Measurements from ENCODE around the gene PGGT1B.
A peak's percentile ranks its signal among the peaks of the same experiment; 100 is the strongest.

PGGT1B gene

GRCh38 chr5:115296124-115297022, 33.7 kb upstream of the PGGT1B start, which contains the start of gene CCDC112:
Gene CCDC112 (minus strand): TSS chr5:115296654. CDS start chr5:115296543, 111 bp downstream.
- TF ChIP-seq CTCF (conservative IDR thresholded peaks at IDR 0.05; ENCODE audit: low read depth, low read length), result no peak
- H3K4me3 ChIP-seq (ENCODE audit: low read length), result peak within 1 kb of the TSS; percentile 75
- DNase-seq (ENCODE audit: low read depth), result peak; percentile 42

DNA sequence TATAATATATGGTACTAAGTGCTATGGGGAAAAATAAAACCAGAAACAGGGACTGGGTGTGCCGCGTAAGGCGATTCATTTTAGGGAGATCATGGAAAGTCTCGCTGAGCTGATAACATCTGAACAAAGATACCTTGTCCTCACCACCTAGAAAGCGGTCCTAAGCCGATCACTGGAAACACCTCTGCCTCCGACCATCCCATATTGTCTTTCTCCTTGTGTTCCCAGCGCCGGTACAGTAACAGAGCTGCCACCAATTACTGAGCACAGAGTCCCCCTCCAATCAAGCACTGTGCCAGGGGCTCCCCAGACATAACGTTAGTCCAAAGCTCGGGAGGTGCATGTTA, 33.1 kb upstream of the PGGT1B start:
- peak overlapping the region; percentile 75 for H3K4me3 ChIP-seq (ENCODE audit: low read length)
- TF ChIP-seq CTCF (conservative IDR thresholded peaks at IDR 0.05; ENCODE audit: low read depth, low read length), result no peak

GRCh38 chr5:115291397-115291796, 28.7 kb upstream of the PGGT1B start:
- TF ChIP-seq CTCF (conservative IDR thresholded peaks at IDR 0.05; ENCODE audit: low read depth, low read length), result no peak
- no peak overlapping the region for H3K4me3 ChIP-seq (ENCODE audit: low read length)
- no peak for DNase-seq (ENCODE audit: low read depth)

More for the DNA sequence above, 33.1 kb upstream of the PGGT1B start:
- DNase-seq (ENCODE audit: low read depth), result no peak

- no peak overlapping the region for H3K4me3 ChIP-seq (ENCODE audit: low read length)
- no peak for DNase-seq (ENCODE audit: low read depth)
- TF ChIP-seq CTCF (conservative IDR thresholded peaks at IDR 0.05; ENCODE audit: low read depth, low read length), result no peak
Observed at GRCh38 chr5:115289104-115289503, 26.4 kb upstream of the PGGT1B start.

DNA sequence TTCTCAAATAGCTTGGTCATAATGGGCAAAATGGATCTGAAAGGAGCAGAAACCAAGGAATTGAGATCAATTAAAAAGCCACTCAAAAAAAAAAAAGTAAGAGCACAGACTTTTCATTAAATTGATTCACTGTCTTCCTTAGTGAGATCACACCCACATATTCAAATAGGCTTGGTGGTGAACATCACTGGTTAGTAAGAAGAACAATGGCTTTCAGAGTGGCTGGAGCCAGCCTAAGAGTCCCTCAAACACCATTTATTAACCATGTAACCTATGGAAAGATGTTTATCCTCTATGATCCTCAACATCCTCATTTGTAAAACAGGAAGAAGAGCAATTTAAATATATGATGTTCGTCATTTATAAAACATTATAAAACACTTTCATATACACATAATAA, 21.3 kb upstream of the PGGT1B start:
- TF ChIP-seq CTCF (conservative IDR thresholded peaks at IDR 0.05; ENCODE audit: low read depth, low read length), result no peak
- no peak for DNase-seq (ENCODE audit: low read depth)
- no peak overlapping the region for H3K4me3 ChIP-seq (ENCODE audit: low read length)

GRCh38 chr5:115282131-115282530, 19.5 kb upstream of the PGGT1B start:
- DNase-seq (ENCODE audit: low read depth), result no peak
- H3K4me3 ChIP-seq (ENCODE audit: low read length), result no peak overlapping the region
- no peak for TF ChIP-seq CTCF (conservative IDR thresholded peaks at IDR 0.05; ENCODE audit: low read depth, low read length)

DNA sequence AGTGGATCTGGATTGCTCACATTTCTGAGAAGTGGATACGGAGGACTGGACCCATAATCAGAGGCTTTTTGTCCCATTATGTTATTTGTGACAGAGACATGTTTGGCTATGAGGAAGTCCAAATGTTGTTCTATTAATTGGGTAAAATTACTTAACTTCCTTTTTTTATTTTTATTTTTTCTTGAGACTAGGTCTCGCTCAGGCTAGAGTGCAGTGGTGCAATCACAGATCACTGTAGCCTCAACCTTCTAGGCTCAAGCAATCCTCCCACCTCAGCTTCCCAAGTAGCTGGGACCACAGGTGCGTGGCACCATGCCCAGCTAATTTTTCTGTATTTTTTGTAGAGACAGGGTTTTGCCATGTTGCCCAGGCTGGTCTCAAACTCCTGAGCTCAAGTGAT, 11.9 kb upstream of the PGGT1B start:
- no peak for TF ChIP-seq CTCF (conservative IDR thresholded peaks at IDR 0.05; ENCODE audit: low read depth, low read length)
- H3K4me3 ChIP-seq (ENCODE audit: low read length), result no peak overlapping the region
- DNase-seq (ENCODE audit: low read depth), result no peak
